K562 (cell line): Measurements from ENCODE around the gene ATP6V1F. TPM values are rescaled to one million over a fixed set of nuclear protein-coding genes. Genes with fewer than 3 reads are reported as not detected.

Source experiments
- ATAC-seq: fragments of 200-7000 bp; cut with Tn5 transposase; 3 replicates; pipeline ENCODE4 v1.9.1; 2020; ENCODE audit warnings: moderate library complexity
- BruUV-seq: library from RNA; stranded (reverse); fragments of 400-500 nt; replicated peaks from 2 replicates; lab custom pipeline; 2021; lab: Mats Ljungman, UMichigan
- CTCF ChIA-PET: fragments of 300-600 bp; formaldehyde crosslinking; extraction: SDS; loops from one replicate; lab custom pipeline; 2021; ENCODE audit warnings: low intra/inter-chr PET ratio; lab: Yijun Ruan, JAX
- POLR2A ChIA-PET: fragments of 300-600, 350-650 bp; sonication (Branson Sonifier 250); formaldehyde crosslinking; extraction: SDS; loops from one replicate; lab custom pipeline; 2021; ENCODE audit warnings: antibody characterized with exemption, inconsistent platforms; lab: Yijun Ruan, JAX
- DNase-seq, 4 experiments: peaks; one replicate each; pipeline versions ENCODE4 v3.0.0 to v3.0.0-alpha.2; 2011 to 2018; ENCODE audit warnings: low spot score in 3 of 4, mixed read lengths in 3 of 4; ENCODE audit errors: extremely low read depth in 1 of 4
- FAIRE-seq: peaks from 2 replicates; lab custom pipeline; 2011; peaks lifted over from hg19 to GRCh38; lab: Jason Lieb, UNC
- H2AFZ ChIP-seq: 2 replicates; pipeline ENCODE4 v1.6.0; 2011; ENCODE audit warnings: low read depth, low read length, control low read depth, inconsistent platforms
- H3K27ac ChIP-seq: fragments of 200-600 bp; 3 replicates; pipeline ENCODE4 v1.8.0; 2011; ENCODE audit warnings: low read depth, mild to moderate bottlenecking, control low read depth, inconsistent platforms, low read length, moderate library complexity, mixed read lengths; ENCODE audit errors: extremely low read depth
- H3K27me3 ChIP-seq, 2 experiments: fragments of 300-600 bp in 1 of 2; 2 replicates in 1 of 2; 3 replicates in 1 of 2; pipeline versions ENCODE4 v1.6.0 to v1.8.0; 2011; ENCODE audit warnings: inconsistent platforms in 2 of 2, low read length in 2 of 2, mild to moderate bottlenecking in 1 of 2, mixed read lengths in 1 of 2, moderate library complexity in 1 of 2; ENCODE audit not compliant: control insufficient read depth in 2 of 2, insufficient read depth in 2 of 2
- H3K36me3 ChIP-seq: fragments of 300-600 bp; 3 replicates; pipeline ENCODE4 v1.8.0; 2011; ENCODE audit warnings: mild to moderate bottlenecking, low read length, inconsistent platforms; ENCODE audit not compliant: control insufficient read depth, insufficient read depth
- H3K4me1 ChIP-seq, 2 experiments: fragments of 200-600 bp in 1 of 2; replicated peaks in 1 of 2; 2 replicates in 1 of 2; 3 replicates in 1 of 2; pipeline versions ENCODE4 v1.5.1 to v1.8.0; 2011; ENCODE audit warnings: inconsistent platforms in 2 of 2, low read length in 2 of 2, mild to moderate bottlenecking in 1 of 2, mixed read lengths in 1 of 2, moderate library complexity in 1 of 2; ENCODE audit not compliant: control insufficient read depth in 2 of 2, insufficient read depth in 2 of 2
- H3K4me2 ChIP-seq: 2 replicates; pipeline ENCODE4 v1.6.1; 2011; ENCODE audit warnings: low read length, control low read depth, inconsistent platforms, mixed read lengths; ENCODE audit not compliant: insufficient read depth
- H3K4me3 ChIP-seq: fragments of 200-600 bp; sonication (generic), shearing (Covaris generic); 2 replicates; pipeline ENCODE4 v1.5.1; 2016; ENCODE audit warnings: control low read depth, inconsistent platforms
- H3K79me2 ChIP-seq: fragments of 200-600 bp; 3 replicates; pipeline ENCODE4 v1.8.0; 2011; ENCODE audit warnings: low read length, inconsistent platforms; ENCODE audit not compliant: control insufficient read depth, insufficient read depth
- H3K9ac ChIP-seq, 2 experiments: 2 replicates each; pipeline versions ENCODE4 v1.6.0 to v1.6.1; 2011; ENCODE audit warnings: low read depth in 2 of 2, low read length in 2 of 2, control low read depth in 1 of 2, inconsistent platforms in 1 of 2, mild to moderate bottlenecking in 1 of 2, mixed read lengths in 1 of 2; ENCODE audit not compliant: insufficient read depth in 1 of 2
- H3K9me1 ChIP-seq: one replicate; pipeline ENCODE4 v1.6.0; 2011; ENCODE audit warnings: inconsistent platforms, mild to moderate bottlenecking, low read length, moderate library complexity; ENCODE audit not compliant: control insufficient read depth, insufficient read depth
- H3K9me3 ChIP-seq: replicated peaks from 2 replicates; pipeline ENCODE4 v1.5.1; 2011; ENCODE audit warnings: low read depth, low read length, inconsistent platforms; ENCODE audit not compliant: control insufficient read depth, insufficient read depth
- H4K20me1 ChIP-seq: replicated peaks from 2 replicates; pipeline ENCODE4 v1.6.1; 2011; ENCODE audit warnings: low read length, inconsistent platforms, mixed read lengths; ENCODE audit not compliant: control insufficient read depth, insufficient read depth
- CHCHD3 ChIP-seq: fragments of 250-450 bp; sonication (Bioruptor Pico); IDR thresholded peaks from 2 replicates; pipeline ENCODE4 v2.1.2; 2022; ENCODE audit warnings: mild to moderate bottlenecking
- FOXJ3 ChIP-seq: sonication (generic); formaldehyde crosslinking; IDR thresholded peaks from 2 replicates; pipeline ENCODE4 v1.4.0; 2020; ENCODE audit warnings: mild to moderate bottlenecking, missing genetic modification reagents
- MXI1 ChIP-seq: IDR thresholded peaks from 2 replicates; pipeline ENCODE4 v1.6.1; 2011; ENCODE audit warnings: low read depth, mild to moderate bottlenecking, improper control_type of control experiment, low read length
- MYC ChIP-seq, 2 experiments: fragments of 250-450 bp in 1 of 2; sonication (Bioruptor Pico) in 1 of 2; IDR thresholded peaks; 2 replicates each; pipeline versions ENCODE4 v1.5.1 to v1.6.1; 2012 to 2021; ENCODE audit warnings: low read depth in 2 of 2, borderline replicate concordance in 1 of 2, improper control_type of control experiment in 1 of 2, low read length in 1 of 2, mild to moderate bottlenecking in 1 of 2, moderate library complexity in 1 of 2
- RUNX1 ChIP-seq: sonication (generic); IDR thresholded peaks from 2 replicates; pipeline ENCODE4 v1.6.1; 2016; ENCODE audit warnings: antibody characterized with exemption, low read depth
- SNRNP70 ChIP-seq: fragments of 200-400 bp; formaldehyde crosslinking; optimal IDR thresholded peaks from 2 replicates; pipeline ENCODE3; 2017; ENCODE audit warnings: low read depth, low read length
- TRIM28 ChIP-seq: fragments of 450-650 bp; IDR thresholded peaks from 2 replicates; pipeline ENCODE4 v1.6.1; 2017
- ZNF707 ChIP-seq: fragments of 250-450 bp; sonication (Bioruptor Pico); conservative IDR thresholded peaks from 2 replicates; pipeline ENCODE4 v1.8.0; 2022; ENCODE audit warnings: inconsistent platforms, mild to moderate bottlenecking, moderate library complexity
- WGBS: fragments of 100-300 bp; shearing (Covaris generic); methylation state at CpG from one replicate; pipeline ENCODE4 v1.1.6; 2016; ENCODE audit warnings: low coverage, mixed read lengths; ENCODE audit not compliant: insufficient coverage; ENCODE audit errors: missing lambda C conversion rate; 5-methylcytosine and 5-hydroxymethylcytosine counted together
- in situ Hi-C: fragments of 300-500 bp; cut with MboI; formaldehyde crosslinking; loops from 4 replicates; pipeline ENCODE4 v1.15.0; 2018; ENCODE audit warnings: inconsistent platforms, mixed read lengths
- intact Hi-C: fragments of 100-400 bp; cut with micrococcal nuclease; formaldehyde crosslinking; loops from 2 replicates; pipeline ENCODE4 v1.14.2; 2022
- polyA plus RNA-seq, 8 experiments: library from polyadenylated mRNA; depleted of rRNA in 4 of 8; stranded (reverse) in 5 of 8; unstranded in 3 of 8; fragments of >200 nt; fragmentation: Nextera tagmentation in 2 of 8; fragmentation: Illumina TruSeq in 1 of 8; extraction: Ambion mirVana in 2 of 8; extraction: Trizol in 1 of 8; gene quantifications; 2 replicates each; pipeline versions ENCODE4 v1.2.1 to v1.2.3, GENCODE V29; 2011 to 2014; ENCODE audit warnings: inconsistent platforms in 1 of 8, missing spikeins in 1 of 8
- total RNA-seq, 7 experiments: library from RNA; depleted of rRNA in 6 of 7; stranded (reverse); fragments of >200 nt in 6 of 7; fragmentation: Illumina TruSeq in 2 of 7; extraction: Trizol in 2 of 7; gene quantifications; 2 replicates each; pipeline versions ENCODE4 v1.2.1 to v1.2.3, GENCODE V29; 2011 to 2021; ENCODE audit warnings: low replicate concordance in 1 of 7
- TF ChIP-seq, protein P1 (sequence below), 2 experiments: IDR thresholded peaks; 2 replicates each; pipeline ENCODE4 v1.6.1; 2011; ENCODE audit warnings: borderline replicate concordance in 1 of 2, control low read depth in 1 of 2, low read depth in 1 of 2, low read length in 1 of 2, mild to moderate bottlenecking in 1 of 2, mixed read lengths in 1 of 2, moderate library complexity in 1 of 2; ENCODE audit not compliant: insufficient read depth in 1 of 2, insufficient read length in 1 of 2, poor library complexity in 1 of 2, severe bottlenecking in 1 of 2; ENCODE audit errors: extremely low read depth in 1 of 2
- TF ChIP-seq, protein P2 (sequence below): sonication (generic); formaldehyde crosslinking; IDR thresholded peaks from 2 replicates; pipeline ENCODE4 v1.5.0; 2020; ENCODE audit warnings: missing genetic modification reagents
- TF ChIP-seq, protein P3 (sequence below): fragments of 450-650 bp; formaldehyde crosslinking; IDR thresholded peaks from 2 replicates; pipeline ENCODE4 v1.4.0; 2020; ENCODE audit warnings: mild to moderate bottlenecking, moderate library complexity
- TF ChIP-seq, protein P4 (sequence below): sonication (generic); formaldehyde crosslinking; IDR thresholded peaks from 2 replicates; pipeline ENCODE4 v1.8.1; 2023; ENCODE audit warnings: mild to moderate bottlenecking, missing genetic modification reagents

The ATP6V1F gene
- total and polyA plus RNA-seq, 9 of the 15 experiments (the other 6 are each of a cell fraction or from before 2014, with no cell fraction given) = 206 to 1,123 (median 542) TPM

DNA sequence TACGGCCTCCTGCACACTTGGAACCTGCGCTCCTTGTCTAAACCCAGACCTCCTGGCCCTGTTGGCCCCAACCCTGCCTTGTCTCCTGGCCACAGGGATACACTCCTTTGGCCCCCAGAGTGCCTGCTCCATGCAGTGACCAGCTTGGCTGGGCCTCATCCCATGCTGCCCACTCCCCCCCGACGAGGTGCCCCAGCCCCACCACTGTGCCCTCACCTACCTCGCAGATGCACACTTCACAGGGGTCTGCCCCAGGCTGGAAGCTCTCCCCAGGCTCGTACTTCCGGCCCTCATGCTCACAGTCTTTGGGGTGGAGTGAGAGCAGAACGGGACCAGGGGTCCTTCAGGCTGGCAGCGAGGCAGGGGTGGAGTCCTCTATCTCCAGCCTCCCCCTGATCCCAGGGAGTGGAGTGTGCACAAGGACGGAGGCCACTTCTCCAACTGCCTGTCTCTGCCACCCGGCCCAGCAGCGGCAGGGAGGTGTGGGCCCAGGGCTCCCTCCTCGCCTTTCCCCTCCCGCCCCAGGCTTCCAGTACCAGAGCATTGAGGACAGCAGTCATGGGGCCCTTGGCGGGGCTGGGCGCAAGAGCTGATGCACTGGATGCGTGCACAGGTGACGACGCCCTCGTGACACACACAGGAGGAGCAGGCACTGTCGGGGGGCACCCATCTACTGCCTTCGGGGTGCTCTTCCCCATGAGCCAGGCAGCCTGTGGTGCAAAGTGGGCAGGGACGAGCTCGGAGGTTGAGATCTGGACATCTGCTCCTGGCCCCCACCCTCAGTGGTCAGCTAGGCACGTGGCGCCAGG, 22.1 kb downstream of the ATP6V1F start:
- FAIRE-seq (no peak), ATAC-seq (no peak), DNase-seq (no peak)
- H3K27ac ChIP-seq = no peak overlapping the region
- H3K4me2 ChIP-seq = no peak overlapping the region
- 30% methylated on average over 26 of the region's 26 CpGs for WGBS
- in situ Hi-C loops (loop anchor here (5.0 kb wide), 2 partner anchors 207 to 272 kb away; no protein-coding TSS in a partner anchor), intact Hi-C loops (loop anchor here (5.0 kb wide), 2 partner anchors 92 to 407 kb away; partner anchors contain the start of genes CCDC136 and METTL2B)
- no TSS peak for BruUV-seq
- peaks cover 0 to 50% of the 10 kb centered on the region in 2 experiments; a peak in 3 of 5 replicates for H3K4me1 ChIP-seq
- H3K9ac ChIP-seq = peak overlapping the region in 1 of 2 experiments; percentile 49; a peak in 2 of 4 replicates
- peaks cover 2 to 19% of the 10 kb centered on the region in 2 experiments for H3K27me3 ChIP-seq
- H3K79me2 ChIP-seq = no peaks in the 10 kb centered on the region
- no peak overlapping the region for H3K4me3 ChIP-seq
- ChIA-PET POLR2A (interaction anchor here (0.5 kb wide), 1 partner anchor 20 kb away, joined by 3 read pairs; no protein-coding TSS in a partner anchor), CTCF (no interaction called here)
- H4K20me1 ChIP-seq = no peaks in the 10 kb centered on the region; the same call in 1 of the 2 replicates
- peak overlapping the region; percentile 1; the same call in 1 of the 2 replicates for H2AFZ ChIP-seq
- H3K9me3 ChIP-seq = peaks cover 4% of the 10 kb centered on the region
- no peaks in the 10 kb centered on the region for H3K9me1 ChIP-seq
- no peaks in the 10 kb centered on the region for H3K36me3 ChIP-seq
- no peak for TF ChIP-seq MXI1
- TF ChIP-seq, protein P1, sequence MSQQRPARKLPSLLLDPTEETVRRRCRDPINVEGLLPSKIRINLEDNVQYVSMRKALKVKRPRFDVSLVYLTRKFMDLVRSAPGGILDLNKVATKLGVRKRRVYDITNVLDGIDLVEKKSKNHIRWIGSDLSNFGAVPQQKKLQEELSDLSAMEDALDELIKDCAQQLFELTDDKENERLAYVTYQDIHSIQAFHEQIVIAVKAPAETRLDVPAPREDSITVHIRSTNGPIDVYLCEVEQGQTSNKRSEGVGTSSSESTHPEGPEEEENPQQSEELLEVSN (IDR thresholded peaks at IDR 0.05; ENCODE audit: borderline replicate concordance in 1 of 2, extremely low read depth in 1 of 2, insufficient read depth in 1 of 2, insufficient read length in 1 of 2, low read depth in 1 of 2, low read length in 1 of 2, poor library complexity in 1 of 2, severe bottlenecking in 1 of 2) = peak in 1 of 2 experiments; percentile 81
- TF ChIP-seq, protein P2, sequence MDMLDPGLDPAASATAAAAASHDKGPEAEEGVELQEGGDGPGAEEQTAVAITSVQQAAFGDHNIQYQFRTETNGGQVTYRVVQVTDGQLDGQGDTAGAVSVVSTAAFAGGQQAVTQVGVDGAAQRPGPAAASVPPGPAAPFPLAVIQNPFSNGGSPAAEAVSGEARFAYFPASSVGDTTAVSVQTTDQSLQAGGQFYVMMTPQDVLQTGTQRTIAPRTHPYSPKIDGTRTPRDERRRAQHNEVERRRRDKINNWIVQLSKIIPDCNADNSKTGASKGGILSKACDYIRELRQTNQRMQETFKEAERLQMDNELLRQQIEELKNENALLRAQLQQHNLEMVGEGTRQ (CRISPR knock-in tag) = 0 out of 2 replicates have a peak, but pooled peaks have one; percentile 24
- TF ChIP-seq, protein P3, sequence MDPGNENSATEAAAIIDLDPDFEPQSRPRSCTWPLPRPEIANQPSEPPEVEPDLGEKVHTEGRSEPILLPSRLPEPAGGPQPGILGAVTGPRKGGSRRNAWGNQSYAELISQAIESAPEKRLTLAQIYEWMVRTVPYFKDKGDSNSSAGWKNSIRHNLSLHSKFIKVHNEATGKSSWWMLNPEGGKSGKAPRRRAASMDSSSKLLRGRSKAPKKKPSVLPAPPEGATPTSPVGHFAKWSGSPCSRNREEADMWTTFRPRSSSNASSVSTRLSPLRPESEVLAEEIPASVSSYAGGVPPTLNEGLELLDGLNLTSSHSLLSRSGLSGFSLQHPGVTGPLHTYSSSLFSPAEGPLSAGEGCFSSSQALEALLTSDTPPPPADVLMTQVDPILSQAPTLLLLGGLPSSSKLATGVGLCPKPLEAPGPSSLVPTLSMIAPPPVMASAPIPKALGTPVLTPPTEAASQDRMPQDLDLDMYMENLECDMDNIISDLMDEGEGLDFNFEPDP (CRISPR knock-in tag) = no peak
- TF ChIP-seq ZNF707 (CRISPR knock-in tag) = no peak
- TF ChIP-seq, protein P4, sequence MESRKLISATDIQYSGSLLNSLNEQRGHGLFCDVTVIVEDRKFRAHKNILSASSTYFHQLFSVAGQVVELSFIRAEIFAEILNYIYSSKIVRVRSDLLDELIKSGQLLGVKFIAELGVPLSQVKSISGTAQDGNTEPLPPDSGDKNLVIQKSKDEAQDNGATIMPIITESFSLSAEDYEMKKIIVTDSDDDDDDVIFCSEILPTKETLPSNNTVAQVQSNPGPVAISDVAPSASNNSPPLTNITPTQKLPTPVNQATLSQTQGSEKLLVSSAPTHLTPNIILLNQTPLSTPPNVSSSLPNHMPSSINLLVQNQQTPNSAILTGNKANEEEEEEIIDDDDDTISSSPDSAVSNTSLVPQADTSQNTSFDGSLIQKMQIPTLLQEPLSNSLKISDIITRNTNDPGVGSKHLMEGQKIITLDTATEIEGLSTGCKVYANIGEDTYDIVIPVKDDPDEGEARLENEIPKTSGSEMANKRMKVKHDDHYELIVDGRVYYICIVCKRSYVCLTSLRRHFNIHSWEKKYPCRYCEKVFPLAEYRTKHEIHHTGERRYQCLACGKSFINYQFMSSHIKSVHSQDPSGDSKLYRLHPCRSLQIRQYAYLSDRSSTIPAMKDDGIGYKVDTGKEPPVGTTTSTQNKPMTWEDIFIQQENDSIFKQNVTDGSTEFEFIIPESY (CRISPR knock-in tag) = peak; percentile 95
- no peak for TF ChIP-seq RUNX1
- no peak for TF ChIP-seq SNRNP70
- TF ChIP-seq FOXJ3 (CRISPR knock-in tag) = no peak
- TF ChIP-seq CHCHD3 (CRISPR knock-in tag) = no peak
- TF ChIP-seq TRIM28 = no peak
- no peak for TF ChIP-seq MYC (IDR thresholded peaks at IDR 0.05; ENCODE audit: low read depth, low read length)
- TF ChIP-seq MYC (CRISPR knock-in tag; IDR thresholded peaks at IDR 0.05; ENCODE audit: borderline replicate concordance, low read depth) = no peak
